ENCODE data around the gene ZNF653.

ZNF653 gene, protein sequence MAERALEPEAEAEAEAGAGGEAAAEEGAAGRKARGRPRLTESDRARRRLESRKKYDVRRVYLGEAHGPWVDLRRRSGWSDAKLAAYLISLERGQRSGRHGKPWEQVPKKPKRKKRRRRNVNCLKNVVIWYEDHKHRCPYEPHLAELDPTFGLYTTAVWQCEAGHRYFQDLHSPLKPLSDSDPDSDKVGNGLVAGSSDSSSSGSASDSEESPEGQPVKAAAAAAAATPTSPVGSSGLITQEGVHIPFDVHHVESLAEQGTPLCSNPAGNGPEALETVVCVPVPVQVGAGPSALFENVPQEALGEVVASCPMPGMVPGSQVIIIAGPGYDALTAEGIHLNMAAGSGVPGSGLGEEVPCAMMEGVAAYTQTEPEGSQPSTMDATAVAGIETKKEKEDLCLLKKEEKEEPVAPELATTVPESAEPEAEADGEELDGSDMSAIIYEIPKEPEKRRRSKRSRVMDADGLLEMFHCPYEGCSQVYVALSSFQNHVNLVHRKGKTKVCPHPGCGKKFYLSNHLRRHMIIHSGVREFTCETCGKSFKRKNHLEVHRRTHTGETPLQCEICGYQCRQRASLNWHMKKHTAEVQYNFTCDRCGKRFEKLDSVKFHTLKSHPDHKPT

DNA sequence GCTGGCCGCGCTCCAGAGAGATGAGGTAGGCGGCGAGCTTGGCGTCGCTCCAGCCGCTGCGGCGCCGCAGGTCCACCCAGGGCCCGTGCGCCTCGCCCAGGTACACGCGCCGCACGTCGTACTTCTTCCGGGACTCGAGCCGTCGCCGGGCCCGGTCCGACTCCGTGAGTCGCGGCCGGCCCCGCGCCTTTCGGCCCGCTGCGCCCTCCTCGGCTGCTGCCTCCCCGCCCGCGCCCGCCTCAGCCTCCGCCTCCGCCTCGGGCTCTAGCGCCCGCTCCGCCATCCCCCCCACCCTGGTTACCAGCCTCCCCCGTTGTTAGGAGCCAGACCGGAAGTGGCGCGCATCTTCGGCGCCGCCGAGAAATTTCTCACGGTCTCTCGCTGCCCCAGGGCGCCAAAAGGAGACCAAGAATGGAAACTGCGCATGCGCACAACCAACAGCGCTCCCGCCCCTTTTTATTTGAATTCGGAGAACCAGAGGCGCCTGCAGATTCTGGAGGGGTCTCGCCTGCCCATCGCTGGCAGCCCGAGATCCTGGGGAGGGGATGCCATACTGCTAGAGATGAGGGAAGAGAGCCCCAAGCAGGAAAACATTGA lies at the start of gene ZNF653:
Gene ZNF653 (minus strand): TSS at position 336 of the 597 bp plus-strand sequence. CDS start 53 bp downstream, at position 283.
- DNase-seq: peak; percentile 53

DNA sequence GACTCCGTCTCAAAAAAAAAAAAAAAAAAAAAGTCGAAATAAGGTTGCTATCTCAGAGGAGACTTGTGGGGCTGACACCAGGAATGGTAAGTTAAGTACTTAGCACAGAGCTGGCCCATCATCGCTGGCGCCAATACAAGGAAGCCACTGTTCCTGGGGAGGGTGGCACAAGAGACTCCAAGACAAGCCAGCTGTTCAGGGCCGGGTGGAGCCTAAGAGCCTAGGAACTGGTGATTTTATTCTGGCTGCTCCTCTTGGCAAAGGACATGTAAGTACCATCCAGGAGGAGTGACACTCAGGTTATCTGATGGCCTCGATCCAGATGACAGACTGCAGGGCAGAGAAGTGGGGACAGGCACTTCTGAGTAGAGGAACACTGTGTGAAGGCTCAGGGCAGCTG lies 49.6 kb upstream of the ZNF653 start:
- DNase-seq: no peak

DNA sequence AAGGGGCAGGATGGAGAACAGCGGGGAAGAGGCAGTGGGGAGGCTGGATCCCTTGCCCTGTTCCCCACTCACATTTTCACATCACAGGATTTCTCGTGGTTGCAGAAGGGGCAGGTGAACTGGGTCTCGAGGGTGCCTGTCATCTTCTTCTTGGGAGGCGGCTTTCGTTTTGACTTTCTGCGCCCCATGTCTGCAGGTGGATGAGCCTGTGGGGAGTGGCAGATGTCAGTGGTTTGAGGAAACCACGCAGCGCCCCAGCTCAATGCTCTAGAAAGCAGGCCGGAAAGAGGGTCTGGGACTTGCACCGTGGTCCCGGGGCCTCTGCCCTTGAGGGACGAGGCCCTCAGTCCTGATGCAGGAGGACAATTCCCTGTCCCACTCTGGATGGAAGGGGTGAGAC lies 48.5 kb upstream of the ZNF653 start:
- no peak for DNase-seq

DNA sequence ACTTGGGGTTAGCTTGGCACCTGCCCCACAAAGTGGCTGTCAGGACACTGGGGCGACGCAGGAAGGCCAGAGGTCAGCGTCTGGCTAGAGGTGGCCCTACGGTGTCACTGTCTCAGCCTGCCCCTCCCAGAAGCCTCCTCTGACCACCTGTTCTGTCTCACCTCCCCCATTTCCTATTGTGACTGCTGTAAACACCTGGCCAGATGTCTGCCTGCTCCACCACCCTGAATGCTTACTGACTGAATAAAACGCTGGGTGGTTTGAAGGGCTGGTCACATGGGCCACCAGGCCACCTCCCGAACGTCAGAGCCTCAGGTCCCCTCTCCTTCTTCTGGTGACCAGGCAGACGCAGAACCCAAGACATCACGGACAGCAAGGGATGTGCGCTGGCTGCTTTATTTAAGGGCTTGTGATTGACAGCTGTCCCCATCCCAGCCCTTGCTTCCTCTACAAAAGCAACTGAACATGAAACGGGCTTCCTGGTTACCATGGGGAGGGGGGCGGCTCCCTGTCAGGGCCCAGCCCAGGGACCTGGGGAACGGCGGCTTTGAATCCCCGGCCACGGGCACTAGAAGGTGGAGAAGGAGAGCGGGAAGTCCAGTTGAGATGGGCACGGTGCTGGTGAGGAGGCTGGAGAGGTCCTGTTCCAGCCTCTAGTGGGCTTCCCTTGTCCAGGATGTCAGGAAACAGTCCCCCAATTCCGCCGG lies 47.2 kb upstream of the ZNF653 start:
- DNase-seq: no peak

DNA sequence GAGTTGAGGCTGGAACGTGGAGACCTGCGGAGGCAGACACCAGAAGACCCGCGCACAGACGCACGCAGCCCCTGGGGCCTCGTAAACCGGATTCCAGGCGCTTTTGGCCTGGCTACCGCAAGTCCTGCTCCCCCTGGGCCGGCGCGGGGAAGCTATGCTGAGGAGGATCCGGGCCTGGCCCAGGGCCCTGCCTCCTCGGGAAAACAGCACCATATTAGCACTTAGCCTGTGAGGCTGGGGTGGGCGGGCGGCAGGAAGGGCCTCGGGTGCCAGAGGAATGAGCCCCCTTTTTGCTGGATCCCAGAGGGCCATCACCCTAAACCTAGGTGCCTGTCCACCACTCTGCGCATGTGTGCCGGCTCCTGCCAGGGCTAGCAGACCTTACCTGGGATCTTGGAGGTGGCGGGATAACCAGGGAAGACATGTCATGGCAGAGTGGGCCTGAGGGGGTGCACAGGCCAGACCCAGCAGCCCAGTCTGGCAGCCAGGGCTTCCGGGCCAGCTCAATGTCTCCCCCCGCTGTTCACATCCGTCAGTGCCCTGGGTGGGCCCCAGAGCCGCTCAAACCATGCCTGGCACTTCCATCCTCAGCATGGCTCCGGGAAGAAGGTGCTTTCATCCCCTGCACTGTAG lies 46.1 kb upstream of the ZNF653 start:
- no peak for DNase-seq

DNA sequence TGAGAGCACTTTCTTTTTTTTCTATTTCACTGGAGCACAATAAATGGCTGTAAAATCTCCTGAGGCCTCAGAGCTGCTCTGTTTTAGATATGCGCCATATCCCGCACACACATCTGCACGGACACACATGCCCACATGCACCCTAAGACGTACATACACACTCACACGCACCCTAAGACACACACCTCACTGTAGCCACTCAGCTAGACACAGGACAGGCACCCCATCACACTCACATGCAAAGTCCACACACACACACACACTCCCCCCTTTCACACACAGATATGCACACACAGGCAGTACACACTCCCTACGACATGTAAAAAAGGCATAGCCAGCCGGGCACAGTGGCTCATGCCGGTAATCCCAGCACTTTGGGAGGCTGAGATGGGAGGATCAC lies 44.6 kb upstream of the ZNF653 start:
- no peak for DNase-seq

DNA sequence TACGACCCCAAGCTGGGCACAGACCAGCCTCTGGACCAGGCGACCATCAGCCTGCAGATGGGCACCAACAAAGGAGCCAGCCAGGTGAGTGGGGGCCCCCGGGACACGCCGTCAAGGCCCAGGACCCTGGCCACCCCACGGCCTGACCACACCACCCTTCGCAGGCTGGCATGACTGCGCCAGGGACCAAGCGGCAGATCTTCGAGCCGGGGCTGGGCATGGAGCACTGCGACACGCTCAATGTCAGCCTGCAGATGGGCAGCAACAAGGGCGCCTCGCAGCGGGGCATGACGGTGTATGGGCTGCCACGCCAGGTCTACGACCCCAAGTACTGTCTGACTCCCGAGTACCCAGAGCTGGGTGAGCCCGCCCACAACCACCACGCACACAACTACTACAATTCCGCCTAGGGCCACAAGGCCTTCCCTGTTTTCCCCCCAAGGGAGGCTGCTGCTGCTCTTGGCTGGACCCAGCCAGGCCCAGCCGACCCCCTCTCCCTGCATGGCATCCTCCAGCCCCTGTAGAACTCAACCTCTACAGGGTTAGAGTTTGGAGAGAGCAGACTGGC lies 43.8 kb upstream of the ZNF653 start:
- no peak for DNase-seq

DNA sequence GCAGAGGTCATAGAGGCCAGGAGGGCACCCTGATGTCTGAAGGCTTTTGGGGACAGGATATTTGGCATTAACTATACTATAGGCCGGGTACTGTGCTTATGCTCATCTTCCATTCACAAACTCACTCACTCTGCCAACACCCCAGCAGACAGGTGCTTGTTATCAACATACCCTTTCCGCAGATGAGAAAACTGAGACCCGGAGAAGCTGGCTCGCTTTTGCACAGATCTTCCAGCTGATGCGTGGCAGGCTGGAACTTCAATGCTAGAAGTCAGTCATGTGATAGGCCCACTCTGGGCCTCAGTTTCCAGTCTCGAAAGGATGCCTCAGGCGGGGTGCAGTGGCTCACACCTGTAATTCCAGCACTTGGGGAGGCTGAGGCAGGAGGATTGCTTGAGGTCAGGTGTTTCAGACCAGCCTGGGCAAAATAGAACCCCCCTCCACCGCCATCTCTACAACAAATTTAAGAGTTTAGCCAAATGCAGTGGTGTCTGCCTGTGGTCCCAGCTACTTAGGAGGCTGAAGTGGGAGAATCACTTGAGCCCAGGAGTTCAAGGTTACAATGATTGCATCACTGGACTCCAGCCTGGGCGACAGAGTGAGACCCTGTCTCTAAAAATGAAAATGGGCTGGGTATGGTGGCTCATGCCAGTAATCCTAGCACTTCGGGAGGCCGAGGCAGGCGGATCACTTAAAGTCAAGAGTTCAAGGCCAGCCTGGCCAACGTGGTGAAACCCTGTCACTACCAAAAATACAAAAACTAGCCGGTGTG lies 42.5 kb upstream of the ZNF653 start:
- no peak for DNase-seq

DNA sequence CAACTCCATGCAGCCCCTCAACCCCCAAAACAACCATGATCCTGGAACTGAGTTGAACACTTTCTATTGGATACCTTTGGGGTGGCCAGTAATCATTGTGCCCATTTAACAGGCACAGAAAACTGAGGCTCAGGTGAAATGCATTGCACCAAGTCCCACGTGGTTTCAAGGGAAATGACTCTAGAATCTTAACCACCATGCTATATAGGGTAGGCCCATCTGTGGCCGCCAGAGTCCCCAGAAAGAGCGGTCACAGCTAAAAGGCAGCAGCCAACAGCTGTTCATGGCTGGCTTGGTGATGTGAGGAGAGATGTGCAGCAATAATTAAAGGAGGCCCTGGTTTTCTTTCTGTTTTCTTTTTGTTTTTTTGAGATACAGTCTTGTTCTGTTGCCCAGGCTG lies 35.6 kb upstream of the ZNF653 start:
- DNase-seq: no peak

DNA sequence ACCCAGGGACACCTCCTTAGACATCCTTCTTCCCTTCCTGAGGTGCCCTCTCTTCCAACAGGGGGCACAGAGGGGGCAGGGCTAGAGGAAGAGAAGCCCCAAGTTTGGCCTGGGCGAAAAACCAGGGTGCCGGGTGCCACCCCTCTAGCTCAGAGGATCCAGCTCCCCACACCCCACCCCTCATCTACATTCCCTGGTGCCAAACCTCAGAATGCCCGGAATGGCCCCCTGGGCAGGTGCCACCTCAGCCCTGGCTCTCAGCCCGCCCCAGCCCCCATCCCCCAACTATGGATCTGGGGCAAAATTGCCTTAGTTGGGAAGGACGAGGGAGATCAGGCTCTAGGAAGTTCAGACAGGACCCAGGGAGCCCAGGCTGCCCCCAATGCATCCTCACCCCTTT lies 35.0 kb upstream of the ZNF653 start:
- no peak for DNase-seq

DNA sequence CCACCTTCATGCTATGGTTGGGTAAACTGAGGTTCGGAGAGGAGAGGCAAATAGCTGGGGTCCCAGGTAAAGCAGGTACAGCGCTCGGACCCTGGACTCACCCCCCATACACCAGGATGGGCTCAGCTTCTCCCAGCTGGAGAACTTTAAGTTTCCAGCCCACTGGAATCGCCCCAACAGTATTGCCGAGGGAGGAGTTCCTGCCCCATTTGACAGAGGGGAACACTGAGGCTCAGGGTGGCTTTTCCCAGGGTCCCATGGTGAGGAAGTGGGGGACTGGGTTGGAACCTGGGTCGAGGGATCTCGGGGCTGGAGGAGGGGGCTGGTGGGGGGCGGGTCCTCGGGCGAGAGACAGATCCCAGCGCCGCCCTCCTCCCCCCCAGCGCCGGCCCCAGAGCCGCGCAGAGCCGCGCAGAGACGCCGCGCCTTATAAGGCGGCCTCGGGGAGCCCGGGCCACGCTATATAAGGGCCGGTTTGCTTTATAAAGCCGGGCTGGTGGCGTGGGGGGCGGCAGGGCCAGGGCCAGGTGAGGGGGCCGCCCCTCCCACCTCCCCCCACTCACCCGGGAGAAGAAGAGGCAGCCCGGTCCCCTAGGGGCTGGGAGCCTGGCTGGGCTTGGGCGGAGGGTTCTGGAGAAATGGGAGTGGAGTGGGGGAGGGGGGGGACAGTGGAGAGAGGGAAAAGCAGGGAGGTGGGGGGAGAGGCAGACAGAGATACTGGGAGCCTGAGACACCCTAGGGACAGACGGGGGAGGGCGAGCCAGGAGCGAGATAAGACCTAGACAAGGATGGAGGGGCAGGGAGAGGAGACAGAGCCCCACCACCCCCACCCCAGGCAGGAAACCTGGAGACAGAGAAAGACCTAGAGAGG lies 34.1 kb upstream of the ZNF653 start:
- DNase-seq: no peak

DNA sequence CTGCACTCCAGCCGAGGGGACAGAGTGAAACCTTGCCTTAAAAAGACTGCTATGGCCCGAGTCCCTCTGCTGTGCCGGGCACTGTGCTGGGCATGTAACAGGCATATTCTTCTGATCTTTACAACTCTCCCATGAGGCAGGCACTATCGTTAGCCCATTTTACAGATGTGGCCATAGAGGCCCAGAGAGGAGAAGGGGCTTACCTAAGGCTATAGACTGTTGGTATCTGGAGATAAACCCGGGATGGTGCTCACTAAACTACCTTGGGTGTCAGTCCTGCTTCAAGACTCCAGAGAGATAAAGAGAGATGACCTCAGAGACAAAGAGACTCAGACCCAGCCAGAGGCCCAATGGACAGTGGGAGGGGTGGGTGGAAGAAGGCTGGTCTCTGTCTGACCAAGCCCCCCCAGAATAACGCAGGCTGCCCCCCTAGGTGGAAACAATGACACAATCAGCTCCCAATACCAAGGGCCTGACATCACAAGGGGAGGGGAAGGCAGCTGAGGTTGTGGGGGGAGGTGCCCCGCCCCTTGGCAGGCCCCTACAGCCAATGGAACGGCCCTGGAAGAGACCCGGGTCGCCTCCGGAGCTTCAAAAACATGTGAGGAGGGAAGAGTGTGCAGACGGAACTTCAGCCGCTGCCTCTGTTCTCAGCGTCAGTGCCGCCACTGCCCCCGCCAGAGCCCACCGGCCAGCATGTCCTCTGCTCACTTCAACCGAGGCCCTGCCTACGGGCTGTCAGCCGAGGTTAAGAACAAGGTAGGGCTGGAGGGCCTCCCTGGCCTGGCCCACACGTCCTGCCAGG lies 32.8 kb upstream of the ZNF653 start, which contains the start of gene CNN1:
Gene CNN1 (plus strand): TSS at position 620 of the 805 bp plus-strand sequence. CDS start 77 bp downstream, at position 697.
- DNase-seq: no peak

DNA sequence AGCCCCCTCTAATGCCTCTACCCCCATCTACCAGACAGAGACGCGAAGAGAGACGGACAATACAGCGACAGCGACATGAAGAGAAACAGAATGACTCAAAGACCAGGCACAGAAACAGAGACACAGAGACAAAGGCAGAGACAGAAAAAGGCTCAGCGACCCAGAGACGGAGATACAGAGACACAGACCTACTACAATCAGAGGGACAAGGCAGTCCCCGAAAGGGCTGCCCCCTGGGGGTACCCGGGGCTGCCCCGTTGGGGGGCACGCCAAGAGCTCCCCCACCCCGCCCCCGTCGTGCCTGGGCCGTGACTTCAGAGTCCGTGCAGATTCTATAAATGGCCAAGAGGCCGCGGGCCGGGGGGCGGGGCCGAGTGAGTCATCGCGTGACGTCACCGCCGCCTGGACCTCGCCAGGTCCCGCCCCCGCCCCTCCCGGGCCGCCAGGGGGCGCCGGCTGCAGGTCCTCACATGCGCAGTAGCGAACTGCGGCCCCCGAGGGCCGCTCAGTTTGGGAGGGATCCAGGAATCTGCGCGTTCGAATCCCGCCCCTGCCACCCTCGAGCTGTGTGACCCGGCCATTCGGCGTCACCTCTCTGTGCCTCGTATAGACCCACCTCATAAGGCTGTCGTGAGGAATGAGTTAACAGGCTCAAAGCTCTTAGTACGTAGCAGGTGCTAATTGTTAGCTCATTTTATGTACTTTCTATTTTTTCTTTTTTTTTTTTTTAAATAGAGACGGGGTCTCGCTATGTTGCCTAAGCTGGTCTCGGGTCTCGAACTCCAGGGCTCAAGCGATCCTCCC lies 30.4 kb upstream of the ZNF653 start:
- DNase-seq: no peak

DNA sequence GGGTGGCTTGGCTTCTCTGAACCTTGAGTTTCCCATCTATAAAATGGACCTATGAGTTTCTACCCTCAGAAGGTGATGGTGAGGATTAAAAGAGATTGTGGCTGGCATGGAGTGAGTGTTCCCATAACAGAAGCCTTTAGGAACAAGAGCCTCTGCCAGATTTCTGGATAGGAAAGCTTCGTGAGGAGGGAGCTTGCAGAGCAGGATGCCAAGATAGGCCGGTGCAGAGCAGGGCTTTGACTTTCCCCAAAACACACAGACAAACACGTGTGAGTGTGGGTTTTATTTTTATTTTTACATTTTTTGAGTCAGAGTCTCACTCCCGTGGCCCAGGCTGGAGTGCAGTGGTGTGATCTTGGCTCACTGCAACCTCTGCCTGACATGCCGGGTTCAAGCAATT lies 29.3 kb upstream of the ZNF653 start:
- DNase-seq: no peak

DNA sequence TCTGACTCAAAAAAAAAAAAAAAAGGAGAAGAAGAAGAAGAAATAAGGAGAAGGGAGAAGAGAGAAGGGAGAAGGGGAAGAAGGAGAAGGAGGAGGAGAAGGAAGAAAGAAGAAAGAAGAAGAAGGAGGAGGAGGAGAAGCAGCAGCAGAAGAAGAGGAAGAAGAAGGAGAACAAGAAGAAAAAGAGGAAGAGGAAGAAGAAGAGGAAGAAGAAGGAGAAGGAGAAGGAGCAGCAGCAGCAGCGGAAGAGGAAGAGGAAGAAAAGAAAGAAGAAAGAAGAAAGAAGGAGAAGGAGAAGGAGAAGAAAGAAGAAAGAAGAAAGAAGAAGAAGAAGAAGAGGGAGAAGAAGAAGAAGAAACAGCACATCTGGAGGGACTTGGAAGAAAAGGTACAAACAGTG lies 28.9 kb upstream of the ZNF653 start:
- no peak for DNase-seq

DNA sequence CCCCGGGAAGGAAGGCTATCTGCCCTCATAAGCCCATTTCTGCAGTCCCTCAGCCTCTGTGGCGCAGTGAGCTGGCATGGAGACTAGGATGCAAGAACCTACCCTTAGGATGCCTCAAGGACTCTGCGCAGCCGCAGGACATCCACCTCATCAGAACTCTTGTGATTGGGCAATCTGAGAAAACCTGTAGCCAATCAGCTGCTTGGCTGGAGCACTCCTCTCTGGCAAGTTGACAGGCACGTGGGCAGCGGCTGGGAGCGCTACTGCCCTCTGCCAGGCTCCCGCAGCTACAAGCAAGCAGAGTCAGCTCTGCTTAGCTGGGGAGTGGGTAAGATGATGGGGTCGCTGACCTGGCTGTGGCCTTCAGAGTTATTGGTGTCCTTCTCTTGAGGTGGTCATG lies 24.8 kb upstream of the ZNF653 start:
- peak; percentile 83 for DNase-seq

DNA sequence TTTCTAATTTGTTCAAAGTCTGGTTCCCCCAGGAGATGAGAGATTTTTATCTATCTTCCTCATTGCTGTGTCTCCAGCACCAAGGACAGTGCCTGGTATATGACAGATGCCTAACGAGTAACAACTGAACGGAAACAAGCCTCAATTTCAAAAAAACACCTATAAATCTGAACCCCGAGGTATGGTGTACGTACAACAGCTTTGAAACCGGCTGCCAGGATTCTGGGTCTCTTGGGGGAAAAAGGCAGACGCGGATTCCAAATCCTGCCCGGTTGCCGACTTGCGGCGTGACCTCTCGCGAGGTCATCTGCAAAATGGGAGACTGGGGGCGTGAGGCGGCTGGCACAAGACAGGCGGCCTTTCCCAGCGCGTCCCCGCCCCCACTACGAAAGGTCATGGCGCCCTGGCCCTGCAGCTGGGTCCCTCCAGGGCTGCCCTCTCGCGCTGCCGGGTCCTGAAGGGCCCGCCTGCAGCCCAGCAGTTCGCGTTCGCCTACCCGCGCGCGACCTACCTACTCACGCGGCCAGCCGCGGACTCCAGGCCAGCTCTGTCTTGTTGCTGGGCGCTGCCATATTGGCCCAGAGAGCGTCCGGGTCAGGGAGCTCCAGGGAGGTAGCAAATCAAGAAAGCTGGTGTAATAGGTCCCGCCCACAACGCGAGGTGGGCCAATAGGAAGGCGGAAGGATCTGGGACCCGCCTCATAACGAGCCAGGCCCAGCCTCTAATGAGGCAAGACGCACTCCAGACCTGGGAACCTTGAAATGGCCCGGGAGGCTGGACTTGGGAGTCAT lies 23.1 kb upstream of the ZNF653 start, which contains the start of gene ECSIT:
Gene ECSIT (minus strand): TSS at position 584 of the 791 bp plus-strand sequence. CDS start 9,964 bp downstream, outside the sequence.
- peak; percentile 80 for DNase-seq

DNA sequence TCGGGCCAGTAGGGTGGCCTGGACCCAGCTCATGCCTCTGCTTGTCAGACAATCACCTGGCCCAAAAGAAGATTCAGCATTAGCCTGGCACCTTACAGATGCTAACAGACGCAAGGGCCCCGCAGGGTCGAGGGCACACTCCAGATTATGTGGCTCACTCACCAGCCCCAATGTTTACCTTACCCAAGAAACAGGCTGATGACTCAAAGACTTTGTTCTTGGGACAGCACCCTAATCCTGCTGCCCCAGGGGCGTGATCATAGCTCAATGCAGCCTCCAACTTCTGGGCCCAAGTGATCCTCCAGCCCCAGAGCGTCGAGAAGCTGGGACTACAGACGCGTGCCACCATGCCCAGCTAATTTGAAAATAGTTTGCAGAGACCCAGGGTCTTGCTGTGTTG lies 13.5 kb upstream of the ZNF653 start:
- DNase-seq: no peak
